ENCODE data around the gene ICAM1. TPM values are rescaled to one million over a fixed set of nuclear protein-coding genes. Genes with fewer than 3 reads are reported as not detected.

ICAM1 gene
- total and polyA plus RNA-seq, 2 of the 13 experiments (the other 11 are each of a cell fraction or from before 2014, with no cell fraction given) = 37.9 to 98.4 TPM

DNA sequence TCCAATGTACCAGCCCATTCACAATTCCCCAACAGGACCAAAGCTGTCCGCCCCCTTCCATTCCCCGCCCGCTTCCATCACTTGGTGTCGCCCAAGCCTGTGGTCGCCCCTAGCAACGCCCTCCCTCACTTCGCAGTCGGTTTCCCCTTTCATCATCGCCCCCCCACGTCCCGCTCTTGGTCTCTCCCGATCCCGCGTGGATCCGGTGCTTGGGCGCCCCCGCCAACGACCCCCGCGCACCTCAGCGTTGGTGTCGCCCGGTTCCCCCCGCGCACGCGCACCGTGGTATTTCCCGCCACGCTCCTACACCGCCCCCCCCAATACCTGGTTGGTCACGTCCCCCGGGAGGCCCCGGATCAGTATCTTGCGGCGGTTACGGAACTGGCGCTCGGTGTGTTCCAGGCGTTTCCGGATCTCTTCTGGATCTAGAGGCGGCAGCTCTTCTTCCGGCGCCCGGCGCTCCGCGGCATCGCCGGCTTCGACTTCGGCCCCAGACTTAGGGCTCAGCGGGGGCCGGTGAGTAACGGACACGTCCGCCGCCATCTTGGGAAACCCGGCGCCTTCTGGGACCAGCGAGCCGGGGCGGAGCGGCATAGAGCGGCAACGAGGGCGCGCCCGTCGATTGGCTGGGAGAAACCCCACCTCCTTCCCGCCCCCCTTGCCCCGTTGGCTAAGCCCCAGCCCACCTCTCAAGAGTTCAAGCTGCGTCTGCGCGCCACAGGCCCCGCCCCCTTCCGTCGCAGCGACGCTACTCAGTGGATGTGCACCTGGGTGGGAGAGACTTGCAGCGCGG, 62.2 kb downstream of the ICAM1 start, which contains the start of gene RAVER1 (continued):
- no peak for TF ChIP-seq ZNF446 (CRISPR knock-in tag; IDR thresholded peaks at IDR 0.05)
- TF ChIP-seq NCOA5 (CRISPR knock-in tag; IDR thresholded peaks at IDR 0.05) = no peak
- no peak for TF ChIP-seq NONO (IDR thresholded peaks at IDR 0.05)
- TF ChIP-seq NONO (CRISPR knock-in tag; conservative IDR thresholded peaks at IDR 0.05) = peak; percentile 49
- TF ChIP-seq ZKSCAN8 (CRISPR knock-in tag; IDR thresholded peaks at IDR 0.05; ENCODE audit: borderline replicate concordance) = no peak
- no peak for TF ChIP-seq TBL1XR1 (IDR thresholded peaks at IDR 0.05; ENCODE audit: borderline replicate concordance, low read length, partially characterized antibody)
- no peak for TF ChIP-seq ZNF615 (CRISPR knock-in tag; IDR thresholded peaks at IDR 0.05; ENCODE audit: borderline replicate concordance)
- TF ChIP-seq, protein P1, sequence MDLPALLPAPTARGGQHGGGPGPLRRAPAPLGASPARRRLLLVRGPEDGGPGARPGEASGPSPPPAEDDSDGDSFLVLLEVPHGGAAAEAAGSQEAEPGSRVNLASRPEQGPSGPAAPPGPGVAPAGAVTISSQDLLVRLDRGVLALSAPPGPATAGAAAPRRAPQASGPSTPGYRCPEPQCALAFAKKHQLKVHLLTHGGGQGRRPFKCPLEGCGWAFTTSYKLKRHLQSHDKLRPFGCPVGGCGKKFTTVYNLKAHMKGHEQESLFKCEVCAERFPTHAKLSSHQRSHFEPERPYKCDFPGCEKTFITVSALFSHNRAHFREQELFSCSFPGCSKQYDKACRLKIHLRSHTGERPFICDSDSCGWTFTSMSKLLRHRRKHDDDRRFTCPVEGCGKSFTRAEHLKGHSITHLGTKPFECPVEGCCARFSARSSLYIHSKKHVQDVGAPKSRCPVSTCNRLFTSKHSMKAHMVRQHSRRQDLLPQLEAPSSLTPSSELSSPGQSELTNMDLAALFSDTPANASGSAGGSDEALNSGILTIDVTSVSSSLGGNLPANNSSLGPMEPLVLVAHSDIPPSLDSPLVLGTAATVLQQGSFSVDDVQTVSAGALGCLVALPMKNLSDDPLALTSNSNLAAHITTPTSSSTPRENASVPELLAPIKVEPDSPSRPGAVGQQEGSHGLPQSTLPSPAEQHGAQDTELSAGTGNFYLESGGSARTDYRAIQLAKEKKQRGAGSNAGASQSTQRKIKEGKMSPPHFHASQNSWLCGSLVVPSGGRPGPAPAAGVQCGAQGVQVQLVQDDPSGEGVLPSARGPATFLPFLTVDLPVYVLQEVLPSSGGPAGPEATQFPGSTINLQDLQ (CRISPR knock-in tag; IDR thresholded peaks at IDR 0.05) = 0 out of 2 replicates have a peak, but pooled peaks have one; percentile 27
- TF ChIP-seq TAF15 (IDR thresholded peaks at IDR 0.05; ENCODE audit: low read depth, low read length, poor library complexity, severe bottlenecking) = no peak
- TF ChIP-seq ZNF556 (CRISPR knock-in tag; IDR thresholded peaks at IDR 0.05; ENCODE audit: borderline replicate concordance) = peak; percentile 48; the same call in 1 of the 2 replicates
- no peak for TF ChIP-seq STAG1 (CRISPR knock-in tag; IDR thresholded peaks at IDR 0.05)
- TF ChIP-seq FOSL2 (CRISPR knock-in tag; IDR thresholded peaks at IDR 0.05) = 0 out of 2 replicates have a peak, but pooled peaks have one; percentile 32
- no peak for TF ChIP-seq ZNF792 (CRISPR knock-in tag; IDR thresholded peaks at IDR 0.05)
- TF ChIP-seq RARG (CRISPR knock-in tag; IDR thresholded peaks at IDR 0.05; ENCODE audit: low read depth) = no peak
- no peak for TF ChIP-seq FOXO1 (CRISPR knock-in tag; IDR thresholded peaks at IDR 0.05)
- no peak for TF ChIP-seq ZFAT (CRISPR knock-in tag; conservative IDR thresholded peaks at IDR 0.05)
- no peak for TF ChIP-seq MTF1 (CRISPR knock-in tag; IDR thresholded peaks at IDR 0.05)
- TF ChIP-seq ZMYM2 (CRISPR knock-in tag; IDR thresholded peaks at IDR 0.05) = no peak
- no peak for TF ChIP-seq ZNF614 (CRISPR knock-in tag; IDR thresholded peaks at IDR 0.05; ENCODE audit: borderline replicate concordance)
- no peak for TF ChIP-seq ZNF256 (CRISPR knock-in tag; conservative IDR thresholded peaks at IDR 0.05)
- no peak for TF ChIP-seq ATF1 (CRISPR knock-in tag; IDR thresholded peaks at IDR 0.05)
- peak; percentile 78 for TF ChIP-seq SAP130 (CRISPR knock-in tag; IDR thresholded peaks at IDR 0.05; ENCODE audit: low read depth)
- TF ChIP-seq TRIM24 (CRISPR knock-in tag; IDR thresholded peaks at IDR 0.05) = no peak
- TF ChIP-seq, protein P2, sequence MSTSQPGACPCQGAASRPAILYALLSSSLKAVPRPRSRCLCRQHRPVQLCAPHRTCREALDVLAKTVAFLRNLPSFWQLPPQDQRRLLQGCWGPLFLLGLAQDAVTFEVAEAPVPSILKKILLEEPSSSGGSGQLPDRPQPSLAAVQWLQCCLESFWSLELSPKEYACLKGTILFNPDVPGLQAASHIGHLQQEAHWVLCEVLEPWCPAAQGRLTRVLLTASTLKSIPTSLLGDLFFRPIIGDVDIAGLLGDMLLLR (CRISPR knock-in tag; IDR thresholded peaks at IDR 0.05) = peak; percentile 82; the same call in 1 of the 2 replicates
- TF ChIP-seq, protein P3, sequence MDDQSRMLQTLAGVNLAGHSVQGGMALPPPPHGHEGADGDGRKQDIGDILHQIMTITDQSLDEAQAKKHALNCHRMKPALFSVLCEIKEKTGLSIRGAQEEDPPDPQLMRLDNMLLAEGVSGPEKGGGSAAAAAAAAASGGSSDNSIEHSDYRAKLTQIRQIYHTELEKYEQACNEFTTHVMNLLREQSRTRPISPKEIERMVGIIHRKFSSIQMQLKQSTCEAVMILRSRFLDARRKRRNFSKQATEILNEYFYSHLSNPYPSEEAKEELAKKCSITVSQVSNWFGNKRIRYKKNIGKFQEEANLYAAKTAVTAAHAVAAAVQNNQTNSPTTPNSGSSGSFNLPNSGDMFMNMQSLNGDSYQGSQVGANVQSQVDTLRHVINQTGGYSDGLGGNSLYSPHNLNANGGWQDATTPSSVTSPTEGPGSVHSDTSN (CRISPR knock-in tag; IDR thresholded peaks at IDR 0.05; ENCODE audit: borderline replicate concordance) = no peak
- TF ChIP-seq NR3C1 (CRISPR knock-in tag; IDR thresholded peaks at IDR 0.05) = no peak
- TF ChIP-seq, protein P4, sequence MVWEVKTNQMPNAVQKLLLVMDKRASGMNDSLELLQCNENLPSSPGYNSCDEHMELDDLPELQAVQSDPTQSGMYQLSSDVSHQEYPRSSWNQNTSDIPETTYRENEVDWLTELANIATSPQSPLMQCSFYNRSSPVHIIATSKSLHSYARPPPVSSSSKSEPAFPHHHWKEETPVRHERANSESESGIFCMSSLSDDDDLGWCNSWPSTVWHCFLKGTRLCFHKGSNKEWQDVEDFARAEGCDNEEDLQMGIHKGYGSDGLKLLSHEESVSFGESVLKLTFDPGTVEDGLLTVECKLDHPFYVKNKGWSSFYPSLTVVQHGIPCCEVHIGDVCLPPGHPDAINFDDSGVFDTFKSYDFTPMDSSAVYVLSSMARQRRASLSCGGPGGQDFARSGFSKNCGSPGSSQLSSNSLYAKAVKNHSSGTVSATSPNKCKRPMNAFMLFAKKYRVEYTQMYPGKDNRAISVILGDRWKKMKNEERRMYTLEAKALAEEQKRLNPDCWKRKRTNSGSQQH (CRISPR knock-in tag; IDR thresholded peaks at IDR 0.05; ENCODE audit: low read depth) = peak; percentile 74; the same call in 1 of the 2 replicates

Measured in HepG2 (cell line).